ENCODE measurements around the gene DMP1.
"Not testable (repeated sequence)": the region's sequence is repeated elsewhere in the genome, so short reads cannot be mapped to it uniquely, and the experiment has no call there.

The DMP1 gene

DNA sequence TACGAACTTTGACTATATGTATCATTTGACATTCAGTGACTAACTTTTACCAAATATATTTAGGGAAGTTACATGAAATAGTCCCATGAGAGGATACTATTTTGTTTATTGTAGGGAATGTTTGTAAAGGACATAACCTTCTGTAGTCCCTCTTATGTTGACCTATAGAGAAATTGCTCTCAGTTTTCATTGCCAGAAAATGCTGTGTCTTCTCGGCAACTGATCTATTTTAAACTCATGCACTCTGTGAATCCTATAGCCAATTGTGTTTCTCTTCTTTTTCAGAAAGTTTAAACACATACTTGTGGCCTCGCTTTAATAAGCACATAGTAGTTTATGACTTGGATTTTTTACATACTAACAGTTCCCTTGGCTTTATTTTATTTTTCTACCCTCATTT, 38.2 kb downstream of the DMP1 start:
- DNase-seq (ENCODE audit: low spot score): no peak

DNA sequence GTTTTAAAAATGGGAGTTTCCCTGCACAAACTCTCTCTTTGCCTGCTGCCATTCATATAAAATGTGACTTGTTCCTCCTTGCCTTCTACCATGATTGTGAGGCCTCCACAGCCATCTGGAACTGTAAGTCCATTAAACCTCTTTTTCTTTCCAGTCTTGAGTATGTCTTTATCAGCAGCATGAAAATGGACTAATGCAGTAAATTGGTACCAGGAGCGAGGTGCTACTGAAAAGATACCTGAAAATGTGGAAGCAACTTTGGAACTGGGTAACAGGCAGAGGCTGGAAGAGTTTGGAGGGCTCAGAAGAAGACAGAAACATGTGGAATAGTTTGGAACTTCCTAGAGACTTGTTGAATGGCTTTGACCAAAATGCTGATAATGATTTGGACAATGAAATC, 40.9 kb downstream of the DMP1 start:
- not testable (repeated sequence) for DNase-seq (ENCODE audit: low spot score)

DNA sequence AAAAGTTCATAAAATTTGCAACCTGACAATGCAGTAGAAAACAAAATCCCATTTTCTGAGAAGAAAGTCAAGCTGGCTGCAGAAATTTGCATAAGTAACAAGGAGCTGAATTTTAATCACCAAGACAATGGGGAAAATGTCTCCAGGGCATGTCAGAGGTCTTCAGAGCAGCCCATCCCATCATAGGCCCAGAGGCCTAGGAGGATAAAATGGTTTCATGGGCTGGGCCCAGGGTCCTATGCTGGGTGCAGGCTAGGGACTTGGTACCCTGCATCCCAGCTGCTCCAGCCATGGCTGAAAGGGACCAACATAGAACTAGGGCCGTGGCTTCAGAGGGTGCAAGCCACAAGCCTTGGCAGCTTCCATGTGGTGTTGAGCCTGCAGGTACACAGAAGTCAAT, 42.0 kb downstream of the DMP1 start:
- DNase-seq (ENCODE audit: low spot score): not testable (repeated sequence)

DNA sequence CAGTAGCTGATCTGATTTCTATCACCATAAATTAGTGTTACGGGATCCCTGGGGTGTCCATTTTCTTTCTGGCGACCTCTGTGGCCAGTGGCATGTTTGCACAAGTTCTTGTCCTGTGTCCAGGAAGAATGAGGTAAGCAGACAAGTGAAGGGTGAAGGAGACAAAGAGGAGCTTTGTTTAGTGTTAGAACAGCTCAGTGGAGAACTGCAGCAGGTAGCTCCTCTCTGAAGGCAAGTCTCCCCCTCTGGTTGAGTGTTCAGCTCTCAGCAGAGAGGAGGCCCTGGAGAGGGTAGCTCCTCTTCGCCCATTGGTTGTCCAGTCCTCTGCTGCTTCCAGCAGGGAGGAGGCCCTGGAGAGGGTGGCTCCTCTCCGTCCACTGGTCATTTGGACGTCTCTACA, 47.2 kb downstream of the DMP1 start:
- DNase-seq (ENCODE audit: low spot score): no peak

DNA sequence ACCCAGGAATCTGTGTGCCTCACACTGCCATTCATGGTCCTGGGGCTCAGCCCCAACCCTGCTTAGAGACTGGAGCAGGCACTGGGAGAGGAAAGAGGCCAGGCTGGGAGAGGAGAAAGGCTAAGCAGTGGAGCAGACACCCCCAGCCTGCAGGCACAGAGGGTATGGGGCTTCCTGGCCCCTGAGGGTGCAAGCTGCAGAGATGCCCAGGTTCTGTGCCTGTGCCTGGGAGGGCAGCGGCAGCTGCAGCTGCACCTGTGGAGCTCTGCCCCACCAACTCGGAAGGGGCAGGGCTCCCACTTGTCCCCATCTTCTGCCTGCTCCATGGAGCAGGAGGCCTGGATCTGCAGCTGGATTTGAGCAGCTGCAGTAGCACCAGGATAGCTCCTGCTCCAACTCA, 47.9 kb downstream of the DMP1 start:
- DNase-seq (ENCODE audit: low spot score): no peak

DNA sequence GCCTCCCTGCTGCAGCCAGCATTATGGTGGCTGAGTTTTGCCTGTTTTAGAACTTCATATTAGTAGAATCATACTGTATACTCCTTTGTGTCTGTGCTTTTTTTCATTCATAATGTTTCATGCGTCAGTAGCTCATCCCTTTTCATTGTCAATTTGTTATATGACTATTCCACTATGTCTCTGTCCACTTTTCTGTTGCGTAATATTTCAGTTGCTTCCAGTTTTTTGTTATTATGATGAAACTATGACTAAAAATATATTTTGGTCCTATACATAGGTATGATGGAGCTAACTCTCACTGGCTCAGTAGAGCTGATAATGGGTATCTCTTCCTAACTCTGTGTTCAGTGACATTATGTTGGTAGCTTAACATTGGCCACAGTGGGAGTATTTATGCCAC, 48.3 kb downstream of the DMP1 start:
- no peak for DNase-seq (ENCODE audit: low spot score)

DNA sequence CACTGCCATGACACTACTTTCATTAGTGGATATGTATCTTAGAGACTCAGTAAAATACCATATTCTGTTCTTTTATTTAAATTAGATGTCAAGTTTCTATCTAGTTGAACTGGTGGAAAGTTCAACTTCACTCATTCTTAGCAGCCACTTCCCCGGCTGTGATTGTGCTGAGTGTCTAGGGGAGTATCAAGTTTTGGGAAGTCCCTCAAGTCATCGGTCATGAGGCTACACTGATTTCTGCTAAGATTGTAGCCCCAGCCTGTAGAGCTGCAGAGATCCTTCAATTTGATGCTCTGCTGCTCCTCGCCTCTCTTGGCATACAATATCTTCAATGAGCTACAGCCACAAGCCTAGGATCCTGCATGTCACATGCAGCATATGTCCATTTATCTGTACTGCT, 53.9 kb downstream of the DMP1 start:
- no peak for DNase-seq (ENCODE audit: low spot score)

DNA sequence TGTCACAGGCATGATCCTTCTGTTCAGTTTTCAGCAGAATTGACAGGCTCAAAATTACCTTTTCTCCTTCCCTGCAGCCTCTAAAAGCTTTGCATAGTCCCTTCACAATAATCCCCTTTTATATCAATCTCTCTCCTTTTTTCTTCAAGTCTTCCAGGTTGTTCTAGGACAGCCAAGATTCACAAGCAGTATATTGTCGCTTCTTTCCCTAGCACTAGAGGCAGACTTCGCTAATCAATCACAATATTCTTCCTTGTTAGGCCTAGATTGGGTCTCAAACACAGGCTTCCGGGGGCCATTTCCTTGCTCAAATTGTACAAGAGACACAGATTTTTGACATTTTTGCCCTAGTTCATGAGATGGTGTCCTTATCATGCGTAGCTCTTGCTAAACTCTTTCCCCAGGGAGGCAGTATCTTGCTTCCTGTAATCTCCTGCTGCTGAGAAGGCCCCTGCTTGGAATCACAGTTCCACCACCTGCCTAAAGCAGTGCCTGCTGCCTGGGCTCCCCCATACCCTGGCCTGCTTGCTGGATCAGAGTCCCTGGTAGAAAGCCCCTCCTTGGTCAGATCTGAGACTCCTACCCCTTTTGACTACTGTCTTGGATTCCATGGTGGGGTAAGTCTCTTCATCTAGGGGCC, 57.3 kb downstream of the DMP1 start:
- no peak for DNase-seq (ENCODE audit: low spot score)
